GM20000 (cell line): ENCODE measurements around the gene CACHD1.

Experiments
- DNase-seq: peaks from one replicate; pipeline ENCODE4 v3.0.0; 2012; ENCODE audit warnings: low spot score
- TF ChIP-seq, protein P1 (sequence below): IDR thresholded peaks from 2 replicates; pipeline ENCODE4 v1.5.1; 2012; ENCODE audit warnings: mild to moderate bottlenecking, control low read depth; ENCODE audit errors: extremely low read depth, missing control alignments

Gene CACHD1

DNA sequence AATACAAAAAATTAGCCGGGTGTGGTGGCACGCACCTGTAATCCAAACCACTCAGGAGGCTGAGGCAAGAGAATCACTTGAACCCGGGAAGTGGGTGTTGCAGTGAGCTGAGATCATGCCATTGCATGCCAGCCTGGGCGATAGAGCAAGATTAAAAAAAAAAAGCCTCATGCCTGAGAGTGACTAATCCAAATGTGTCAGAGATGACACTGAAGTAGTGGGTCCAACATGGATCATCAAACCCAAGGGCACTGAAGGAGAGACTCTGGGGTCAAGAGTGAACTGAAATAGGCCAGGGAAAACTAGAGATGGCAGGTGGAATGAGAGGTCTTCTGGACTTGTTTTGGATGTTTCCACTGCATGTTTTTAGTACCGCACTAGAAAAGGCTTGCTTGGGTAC lies 10.2 kb upstream of the CACHD1 start:
- DNase-seq, result no peak
- TF ChIP-seq, protein P1, sequence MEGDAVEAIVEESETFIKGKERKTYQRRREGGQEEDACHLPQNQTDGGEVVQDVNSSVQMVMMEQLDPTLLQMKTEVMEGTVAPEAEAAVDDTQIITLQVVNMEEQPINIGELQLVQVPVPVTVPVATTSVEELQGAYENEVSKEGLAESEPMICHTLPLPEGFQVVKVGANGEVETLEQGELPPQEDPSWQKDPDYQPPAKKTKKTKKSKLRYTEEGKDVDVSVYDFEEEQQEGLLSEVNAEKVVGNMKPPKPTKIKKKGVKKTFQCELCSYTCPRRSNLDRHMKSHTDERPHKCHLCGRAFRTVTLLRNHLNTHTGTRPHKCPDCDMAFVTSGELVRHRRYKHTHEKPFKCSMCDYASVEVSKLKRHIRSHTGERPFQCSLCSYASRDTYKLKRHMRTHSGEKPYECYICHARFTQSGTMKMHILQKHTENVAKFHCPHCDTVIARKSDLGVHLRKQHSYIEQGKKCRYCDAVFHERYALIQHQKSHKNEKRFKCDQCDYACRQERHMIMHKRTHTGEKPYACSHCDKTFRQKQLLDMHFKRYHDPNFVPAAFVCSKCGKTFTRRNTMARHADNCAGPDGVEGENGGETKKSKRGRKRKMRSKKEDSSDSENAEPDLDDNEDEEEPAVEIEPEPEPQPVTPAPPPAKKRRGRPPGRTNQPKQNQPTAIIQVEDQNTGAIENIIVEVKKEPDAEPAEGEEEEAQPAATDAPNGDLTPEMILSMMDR, result no peak

DNA sequence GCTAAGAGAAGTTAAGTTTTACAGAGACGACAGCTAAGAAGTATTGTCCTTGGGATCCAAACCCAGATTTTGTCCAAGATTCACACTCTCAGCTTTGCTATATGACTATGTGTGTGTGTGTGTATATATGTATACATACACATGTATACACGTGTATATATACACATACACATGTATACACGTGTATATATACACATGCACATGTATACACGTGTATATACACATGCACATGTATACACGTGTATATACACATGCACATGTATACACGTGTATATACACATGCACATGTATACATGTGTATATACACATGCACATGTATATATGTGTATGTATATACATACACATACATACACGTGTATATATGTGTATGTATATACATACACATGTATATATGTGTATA lies 3.9 kb upstream of the CACHD1 start:
- no peak for DNase-seq
- TF ChIP-seq, protein P1, result no peak

DNA sequence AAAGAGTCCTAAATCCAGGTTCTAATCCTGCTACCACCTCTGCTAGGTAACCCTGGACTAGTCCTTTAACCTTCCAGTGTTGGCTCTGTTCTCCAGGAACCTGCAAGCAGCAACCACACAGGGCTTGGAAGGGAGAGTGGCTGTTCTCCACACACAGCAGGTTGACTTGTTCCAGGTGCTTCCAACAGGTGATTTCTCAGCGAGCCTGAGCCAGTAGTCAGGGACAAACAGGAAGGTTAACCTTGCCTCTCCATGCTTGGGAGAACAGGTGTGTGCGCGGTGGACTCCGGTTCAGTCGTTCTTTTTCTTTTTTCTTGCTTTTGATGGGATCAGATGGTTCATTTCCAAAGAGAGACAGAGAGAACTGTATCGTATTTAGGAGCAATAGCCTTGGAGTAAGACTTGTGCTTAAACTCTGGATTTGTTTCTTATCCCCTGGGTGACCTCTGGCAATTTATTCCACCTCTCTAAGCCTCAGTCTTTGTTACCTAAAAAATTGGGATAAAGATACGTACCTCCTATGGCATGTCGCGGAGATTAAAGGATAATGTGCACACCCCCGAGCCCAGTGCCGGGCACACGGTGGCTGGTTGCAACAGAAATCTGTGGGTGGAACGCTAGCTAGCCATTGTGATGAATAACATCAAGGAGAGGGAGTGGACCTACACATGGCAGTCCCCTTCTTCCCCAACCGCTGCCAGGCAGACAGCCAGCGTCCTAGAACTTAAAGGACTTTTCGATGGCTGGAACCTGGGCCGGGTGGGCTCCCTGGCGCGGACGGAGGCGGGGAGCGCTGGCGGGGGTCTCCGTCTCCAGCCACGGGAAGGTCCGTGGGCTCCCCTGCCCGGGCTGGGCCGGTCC lies 583 bp upstream of the CACHD1 start:
- TF ChIP-seq, protein P1, result no peak
- no peak for DNase-seq

DNA sequence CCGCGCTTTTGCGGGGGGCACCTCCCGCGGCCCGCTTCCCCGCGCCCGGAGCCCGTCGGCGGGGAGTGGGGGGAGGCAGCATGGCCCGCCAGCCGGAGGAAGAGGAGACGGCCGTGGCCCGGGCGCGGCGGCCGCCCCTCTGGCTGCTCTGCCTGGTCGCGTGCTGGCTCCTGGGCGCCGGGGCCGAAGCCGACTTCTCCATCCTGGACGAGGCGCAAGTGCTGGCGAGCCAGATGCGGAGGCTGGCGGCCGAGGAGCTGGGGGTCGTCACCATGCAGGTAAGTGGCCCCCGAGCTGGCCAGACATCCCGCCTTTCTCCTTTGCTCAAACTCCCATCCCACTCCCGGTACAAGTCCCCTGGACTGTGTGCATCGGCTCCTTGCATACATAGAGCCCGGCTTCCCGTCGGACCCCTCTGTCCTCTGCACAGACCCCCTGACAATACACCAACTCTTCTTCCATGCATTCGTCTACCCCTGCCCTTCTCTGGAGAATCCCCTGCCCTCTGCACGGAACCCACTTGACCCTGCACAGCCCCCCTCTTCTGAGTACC lies 812 bp downstream of the CACHD1 start:
- DNase-seq, result peak; percentile 45

DNA sequence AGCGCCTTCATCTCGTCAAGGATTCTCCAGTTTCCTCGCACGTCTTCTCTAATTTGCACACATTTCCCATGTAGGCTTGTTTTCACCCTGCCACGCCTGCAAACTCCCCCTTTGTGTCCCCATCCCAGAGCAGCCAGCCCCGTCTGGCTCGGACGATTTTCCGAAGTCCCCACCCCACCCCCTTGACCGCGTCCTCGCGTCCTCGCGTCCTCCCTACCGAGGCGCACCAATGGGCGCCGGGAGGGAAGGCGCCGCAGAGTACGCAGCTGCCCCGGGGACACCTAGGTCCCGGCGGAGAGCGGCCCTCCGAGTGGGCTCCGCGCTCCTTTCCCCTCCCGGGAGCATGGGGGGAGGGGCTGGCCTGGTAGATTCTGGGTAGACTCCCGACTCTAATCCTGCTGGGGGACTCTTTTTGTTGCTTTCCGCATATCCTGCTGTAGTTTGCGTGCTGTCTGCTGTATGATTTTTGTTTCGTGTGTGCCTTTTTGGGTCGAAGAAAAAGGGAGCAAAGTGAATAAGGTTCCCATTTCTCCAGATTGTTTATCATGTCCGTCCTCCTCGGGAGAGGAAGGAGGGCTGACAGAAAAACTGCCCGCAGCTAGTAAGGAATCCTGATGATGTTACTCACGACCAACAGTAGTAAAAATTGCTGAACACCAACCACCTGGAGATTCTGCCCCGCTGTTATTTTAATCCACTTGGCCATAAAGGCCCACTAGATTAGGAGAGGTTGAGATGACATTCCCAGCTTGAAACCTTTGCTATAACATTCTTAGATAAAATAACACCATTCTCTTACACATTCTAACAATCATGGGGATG lies 1.5 kb downstream of the CACHD1 start:
- DNase-seq, result peak; percentile 32
- TF ChIP-seq, protein P1, result no peak

More for the DNA sequence above, 812 bp downstream of the CACHD1 start:
- TF ChIP-seq, protein P1, result no peak

DNA sequence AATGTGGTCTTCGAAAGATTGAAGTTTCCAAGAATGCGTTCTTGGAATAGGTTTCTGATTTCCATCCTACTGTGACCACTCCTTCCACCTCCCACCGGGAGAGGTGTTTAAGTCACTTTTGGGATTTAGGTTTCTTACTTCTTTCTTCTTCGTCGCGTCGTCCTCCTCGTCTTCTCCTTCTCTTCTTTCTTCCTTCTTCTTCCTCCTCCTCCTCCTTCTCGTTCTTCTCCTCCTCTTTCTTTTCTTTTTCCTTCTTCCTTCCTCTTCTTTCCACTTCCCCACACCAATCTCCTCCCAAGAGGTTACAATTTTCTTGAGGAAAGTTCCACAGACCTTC lies 2.1 kb downstream of the CACHD1 start:
- TF ChIP-seq, protein P1, result no peak
- DNase-seq, result no peak

DNA sequence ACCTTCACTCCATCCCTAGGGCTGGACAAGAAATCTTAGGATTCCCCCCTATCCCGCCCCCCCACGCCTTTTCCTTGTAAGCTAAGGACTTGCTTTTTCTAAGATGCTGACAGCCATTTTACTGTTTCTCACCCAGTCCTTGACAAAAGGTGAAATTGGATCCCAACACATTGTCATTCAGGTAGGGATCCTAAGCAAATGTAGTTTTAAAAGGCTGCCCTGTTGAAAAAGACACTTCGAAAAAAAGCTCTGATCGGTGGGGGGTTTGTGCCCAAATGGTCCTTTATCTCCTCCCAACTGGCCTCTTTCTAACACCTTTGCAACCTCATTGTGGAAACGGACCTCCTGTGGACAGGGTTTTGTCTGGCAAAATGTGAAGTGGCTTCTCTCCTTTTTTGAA lies 2.9 kb downstream of the CACHD1 start:
- DNase-seq, result no peak
- TF ChIP-seq, protein P1, result no peak
